Body of pancreas (tissue), 4 donors: Measurements from ENCODE around the gene SIX6. TPM values are rescaled to one million over a fixed set of nuclear protein-coding genes. Genes with fewer than 3 reads are reported as not detected.

ENCODE experiments used
- ATAC-seq: fragments of 150-250 bp; one replicate; pipeline ENCODE4 v1.9.1; 2016
- DNase-seq, 4 donors: peaks; one replicate each; pipeline ENCODE4 v3.0.0-alpha.2; 2019
- H3K27ac ChIP-seq, 4 donors: fragments of 200-600 bp; sonication (generic); 1 replicate in 3 of 4; 2 replicates in 1 of 4; pipeline versions ENCODE4 v1.5.1 to v1.6.1; 2016 to 2019; ENCODE audit warnings: mild to moderate bottlenecking in 1 of 4, mixed read lengths in 1 of 4, moderate library complexity in 1 of 4
- H3K27me3 ChIP-seq, 2 donors: fragments of 200-600 bp; sonication (generic); one replicate each; pipeline ENCODE4 v1.6.0; 2016; ENCODE audit warnings: mild to moderate bottlenecking in 1 of 2
- H3K36me3 ChIP-seq, 2 donors: fragments of 200-600 bp; sonication (generic); replicated peaks in 1 of 2; 2 replicates each; pipeline ENCODE4 v1.5.1; 2016; ENCODE audit warnings: low read depth in 2 of 2; ENCODE audit not compliant: insufficient read depth in 1 of 2
- H3K4me1 ChIP-seq: fragments of 200-600 bp; sonication (generic); one replicate; pipeline ENCODE4 v1.6.0; 2016
- H3K4me3 ChIP-seq, 2 donors: fragments of 200-600 bp; sonication (generic); 1 replicate in 1 of 2; 2 replicates in 1 of 2; pipeline ENCODE4 v1.5.1; 2016 to 2019
- H3K9me3 ChIP-seq, 3 donors: fragments of 200-600 bp; sonication (generic); 1 replicate in 2 of 3; 2 replicates in 1 of 3; pipeline ENCODE4 v1.5.1; 2016
- CTCF ChIP-seq, 7 experiments: fragments of 450-650 bp in 4 of 7; fragments of 200-600 bp in 3 of 7; sonication (generic) in 3 of 7; IDR thresholded peaks; one replicate each; pipeline ENCODE4 v1.5.1; 2016 to 2019; ENCODE audit warnings: antibody characterized with exemption in 7 of 7
- POLR2A ChIP-seq, 3 donors: fragments of 450-650 bp; IDR thresholded peaks; one replicate each; pipeline ENCODE4 v1.6.1; 2016; ENCODE audit warnings: antibody characterized with exemption in 3 of 3, mild to moderate bottlenecking in 2 of 3
- WGBS, 2 donors: methylation state at CpG; one replicate each; pipeline ENCODE4 v1.1.5; 2017; 5-methylcytosine and 5-hydroxymethylcytosine counted together
- intact Hi-C: fragments of 100-400 bp; cut with DNase I; formaldehyde crosslinking; loops from one replicate; pipeline ENCODE4 v1.15.1; 2023
- total RNA-seq, 2 donors: library from RNA; depleted of rRNA; stranded (reverse); fragments of >200 nt; gene quantifications; one replicate each; pipeline ENCODE4 v1.1.0, GENCODE V29; 2016

The SIX6 gene
- total RNA-seq, 2 donors from 2014 or later, result not detected

- no peak for TF ChIP-seq CTCF (IDR thresholded peaks at IDR 0.05)
- TF ChIP-seq POLR2A (IDR thresholded peaks at IDR 0.05), result no peak
- Histone ChIP-seq H3K4me3 (no peak overlapping the region), H3K27me3 (peaks cover 0 to 14% of the 10 kb centered on the region in 2 donors), H3K4me1 (peaks cover 10% of the 10 kb centered on the region), H3K36me3 (no peaks in the 10 kb centered on the region), H3K9me3 (no peaks in the 10 kb centered on the region), H3K27ac (no peak overlapping the region)
- DNase-seq (no peak), ATAC-seq (no peak)
- 14 to 26% methylated on average over 2 of the region's 2 CpGs for WGBS, 2 donors
- intact Hi-C loops, result no loop called here
Measured at GRCh38 chr14:60487211-60487610, 21.7 kb upstream of the SIX6 start.

- TF ChIP-seq POLR2A (IDR thresholded peaks at IDR 0.05) (no peak), CTCF (IDR thresholded peaks at IDR 0.05) (peak in 1 of 7 experiments; percentile 6)
- H3K27ac ChIP-seq, result no peak overlapping the region
- DNase-seq (no peak), ATAC-seq (no peak)
- peaks cover 10% of the 10 kb centered on the region for H3K4me1 ChIP-seq
- H3K36me3 ChIP-seq, result no peaks in the 10 kb centered on the region
- H3K9me3 ChIP-seq, result no peaks in the 10 kb centered on the region
- H3K27me3 ChIP-seq, result peaks cover 0 to 14% of the 10 kb centered on the region in 2 donors
- intact Hi-C loops, result no loop called here
- no peak overlapping the region for H3K4me3 ChIP-seq
Measured at GRCh38 chr14:60488175-60488574, 20.8 kb upstream of the SIX6 start.

GRCh38 chr14:60490270-60490669 lies 18.7 kb upstream of the SIX6 start:
- 85 to 88% methylated on average over 3 of the region's 3 CpGs for WGBS, 2 donors
- no peak for TF ChIP-seq CTCF (IDR thresholded peaks at IDR 0.05)
- TF ChIP-seq POLR2A (IDR thresholded peaks at IDR 0.05), result no peak
- no peak overlapping the region for H3K4me3 ChIP-seq
- H3K27ac ChIP-seq, result no peak overlapping the region
- no peaks in the 10 kb centered on the region for H3K9me3 ChIP-seq
- H3K4me1 ChIP-seq, result peaks cover 8% of the 10 kb centered on the region
- DNase-seq (no peak), ATAC-seq (no peak)
- intact Hi-C loops, result no loop called here
- no peaks in the 10 kb centered on the region for H3K36me3 ChIP-seq
- peaks cover 0 to 9% of the 10 kb centered on the region in 2 donors for H3K27me3 ChIP-seq

- Histone ChIP-seq H3K9me3 (no peaks in the 10 kb centered on the region), H3K36me3 (no peaks in the 10 kb centered on the region), H3K4me1 (no peaks in the 10 kb centered on the region), H3K4me3 (no peak overlapping the region), H3K27me3 (peaks cover 0 to 4% of the 10 kb centered on the region in 2 donors), H3K27ac (no peak overlapping the region)
- ATAC-seq, result no peak
- TF ChIP-seq CTCF (IDR thresholded peaks at IDR 0.05) (no peak), POLR2A (IDR thresholded peaks at IDR 0.05) (no peak)
- DNase-seq, result no peak
- WGBS, 2 donors, result 39 to 42% methylated on average over 1 of the region's 1 CpG
- intact Hi-C loops, result no loop called here
Measured at GRCh38 chr14:60495946-60496345, 13.0 kb upstream of the SIX6 start.

GRCh38 chr14:60502541-60502940 lies 6.4 kb upstream of the SIX6 start:
- Histone ChIP-seq H3K27me3 (peaks cover 0 to 14% of the 10 kb centered on the region in 2 donors), H3K9me3 (no peaks in the 10 kb centered on the region), H3K4me1 (peaks cover 4% of the 10 kb centered on the region), H3K36me3 (no peaks in the 10 kb centered on the region), H3K4me3 (no peak overlapping the region), H3K27ac (no peak overlapping the region)
- intact Hi-C loops, result no loop called here
- DNase-seq, result no peak
- no peak for ATAC-seq
- TF ChIP-seq CTCF (IDR thresholded peaks at IDR 0.05) (no peak), POLR2A (IDR thresholded peaks at IDR 0.05) (no peak)
